ENCODE data around the gene CLN6. TPM values are rescaled to one million over a fixed set of nuclear protein-coding genes. Genes with fewer than 3 reads are reported as not detected.

CLN6 gene
- total RNA-seq, 2 experiments from 2014 or later, result 60.2 to 117 TPM

DNA sequence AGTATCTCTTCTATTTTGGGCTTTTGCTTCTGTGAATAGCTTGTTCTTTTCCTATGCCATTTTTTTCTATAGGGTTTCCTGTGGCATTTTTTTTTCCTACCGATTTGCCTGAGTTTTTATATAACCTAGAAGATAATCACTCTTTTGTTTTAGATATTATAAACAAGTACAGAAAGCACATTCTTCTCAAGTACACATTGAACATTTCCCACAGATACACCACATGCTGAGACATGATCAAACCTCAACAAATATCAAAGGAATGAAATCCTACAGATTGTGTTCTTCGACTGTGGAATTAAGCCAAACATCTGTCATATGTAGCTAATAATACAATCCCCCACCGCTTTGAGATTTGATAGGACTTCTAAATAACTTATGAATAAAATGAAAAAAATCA is 38.9 kb upstream of the CLN6 start:
- no peak for DNase-seq (ENCODE audit: low spot score)
- no peaks in the 10 kb centered on the region for H3K9me3 ChIP-seq (ENCODE audit: low read length)
- no peak overlapping the region for H3K27ac ChIP-seq (ENCODE audit: low read depth, low read length, poor library complexity, severe bottlenecking)
- H4K20me1 ChIP-seq (ENCODE audit: insufficient read depth, low read length), result no peaks in the 10 kb centered on the region
- H3K4me3 ChIP-seq (ENCODE audit: low read depth, low read length, poor library complexity, severe bottlenecking), result no peak overlapping the region
- POLR2A ChIA-PET, result interaction anchor here (0.6 to 1.0 kb wide), 3 partner anchors 10 to 41 kb away, joined by 3 to 5 read pairs (median 3); no protein-coding TSS in a partner anchor
- no TSS peak for BruUV-seq (replicated peaks)
- no peak overlapping the region for H2AFZ ChIP-seq (ENCODE audit: low read length)
- H3K4me1 ChIP-seq (ENCODE audit: insufficient read depth, low read length, poor library complexity, severe bottlenecking), result no peaks in the 10 kb centered on the region
- H3K79me2 ChIP-seq (ENCODE audit: insufficient read depth, low read depth, low read length), result no peaks in the 10 kb centered on the region
- no peak overlapping the region for H3K4me2 ChIP-seq (ENCODE audit: low read length)
- CTCF ChIA-PET (ENCODE audit: unreplicated experiment), result no interaction called here
- TF ChIP-seq, protein P1, sequence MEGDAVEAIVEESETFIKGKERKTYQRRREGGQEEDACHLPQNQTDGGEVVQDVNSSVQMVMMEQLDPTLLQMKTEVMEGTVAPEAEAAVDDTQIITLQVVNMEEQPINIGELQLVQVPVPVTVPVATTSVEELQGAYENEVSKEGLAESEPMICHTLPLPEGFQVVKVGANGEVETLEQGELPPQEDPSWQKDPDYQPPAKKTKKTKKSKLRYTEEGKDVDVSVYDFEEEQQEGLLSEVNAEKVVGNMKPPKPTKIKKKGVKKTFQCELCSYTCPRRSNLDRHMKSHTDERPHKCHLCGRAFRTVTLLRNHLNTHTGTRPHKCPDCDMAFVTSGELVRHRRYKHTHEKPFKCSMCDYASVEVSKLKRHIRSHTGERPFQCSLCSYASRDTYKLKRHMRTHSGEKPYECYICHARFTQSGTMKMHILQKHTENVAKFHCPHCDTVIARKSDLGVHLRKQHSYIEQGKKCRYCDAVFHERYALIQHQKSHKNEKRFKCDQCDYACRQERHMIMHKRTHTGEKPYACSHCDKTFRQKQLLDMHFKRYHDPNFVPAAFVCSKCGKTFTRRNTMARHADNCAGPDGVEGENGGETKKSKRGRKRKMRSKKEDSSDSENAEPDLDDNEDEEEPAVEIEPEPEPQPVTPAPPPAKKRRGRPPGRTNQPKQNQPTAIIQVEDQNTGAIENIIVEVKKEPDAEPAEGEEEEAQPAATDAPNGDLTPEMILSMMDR (conservative IDR thresholded peaks at IDR 0.05; ENCODE audit: low read length), result no peak
- no peak for TF ChIP-seq EZH2phosphoT487 (IDR thresholded peaks at IDR 0.05; ENCODE audit: borderline replicate concordance, low read depth, low read length)
- H3K9me2 ChIP-seq (ENCODE audit: insufficient read depth, low read length), result no peaks in the 10 kb centered on the region
- H3K36me3 ChIP-seq (ENCODE audit: insufficient read depth, low read length), result no peaks in the 10 kb centered on the region
- intact Hi-C loops (cut with micrococcal nuclease; ENCODE audit: unreplicated experiment), result no loop called here

DNA sequence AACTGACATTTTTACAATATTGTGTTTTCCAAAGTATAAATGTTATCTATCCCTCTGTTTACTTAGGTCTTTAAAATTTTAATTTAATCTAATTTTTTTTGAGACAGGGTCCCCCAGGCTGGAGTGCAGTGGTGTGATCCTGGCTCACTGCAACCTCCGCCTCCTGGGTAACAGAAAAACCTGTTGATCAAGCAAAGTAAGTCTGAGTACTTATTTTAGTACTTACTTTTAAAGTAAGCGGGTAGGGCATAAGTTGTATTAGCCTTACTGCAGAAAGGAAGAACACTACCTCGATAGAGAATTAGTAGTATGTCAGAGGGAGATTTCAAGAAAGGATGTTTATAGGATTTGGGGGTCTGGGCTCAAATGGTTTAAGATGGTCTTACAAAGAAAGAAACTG is 36.1 kb upstream of the CLN6 start:
- intact Hi-C loops (cut with micrococcal nuclease; ENCODE audit: unreplicated experiment), result no loop called here
- H3K27ac ChIP-seq (ENCODE audit: low read depth, low read length, poor library complexity, severe bottlenecking), result no peak overlapping the region
- ChIA-PET POLR2A (no interaction called here), CTCF (ENCODE audit: unreplicated experiment) (no interaction called here)
- H2AFZ ChIP-seq (ENCODE audit: low read length), result no peak overlapping the region
- TF ChIP-seq, protein P1 (conservative IDR thresholded peaks at IDR 0.05; ENCODE audit: low read length), result no peak
- no peak for TF ChIP-seq EZH2phosphoT487 (IDR thresholded peaks at IDR 0.05; ENCODE audit: borderline replicate concordance, low read depth, low read length)
- H3K4me2 ChIP-seq (ENCODE audit: low read length), result no peak overlapping the region
- no peaks in the 10 kb centered on the region for H3K9me3 ChIP-seq (ENCODE audit: low read length)
- no peaks in the 10 kb centered on the region for H3K4me1 ChIP-seq (ENCODE audit: insufficient read depth, low read length, poor library complexity, severe bottlenecking)
- no peaks in the 10 kb centered on the region for H4K20me1 ChIP-seq (ENCODE audit: insufficient read depth, low read length)
- no peaks in the 10 kb centered on the region for H3K9me2 ChIP-seq (ENCODE audit: insufficient read depth, low read length)
- no peak for DNase-seq (ENCODE audit: low spot score)
- no peaks in the 10 kb centered on the region for H3K79me2 ChIP-seq (ENCODE audit: insufficient read depth, low read depth, low read length)
- no peaks in the 10 kb centered on the region for H3K36me3 ChIP-seq (ENCODE audit: insufficient read depth, low read length)
- no peak overlapping the region for H3K4me3 ChIP-seq (ENCODE audit: low read depth, low read length, poor library complexity, severe bottlenecking)
- no TSS peak for BruUV-seq (replicated peaks)

DNA sequence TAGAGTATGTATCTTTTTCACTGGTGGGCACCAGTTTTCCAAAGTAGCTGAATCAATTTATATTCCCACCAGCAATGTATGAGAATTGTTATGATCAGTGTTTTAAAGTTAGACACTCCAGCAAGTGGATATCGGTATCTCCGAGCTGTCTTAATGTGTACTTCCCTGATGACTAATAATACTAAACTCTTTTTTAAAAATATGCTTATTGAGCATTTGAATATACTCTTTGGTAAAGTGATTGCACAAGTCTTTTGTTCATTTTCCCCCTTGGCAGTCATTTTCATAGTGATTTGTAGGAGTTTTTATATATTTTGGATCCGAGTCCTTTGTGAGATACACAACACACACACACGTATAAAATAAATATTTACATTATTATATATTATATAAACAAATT is 35.6 kb upstream of the CLN6 start:
- H4K20me1 ChIP-seq (ENCODE audit: insufficient read depth, low read length), result no peaks in the 10 kb centered on the region
- BruUV-seq (replicated peaks), result no TSS peak
- H3K27ac ChIP-seq (ENCODE audit: low read depth, low read length, poor library complexity, severe bottlenecking), result no peak overlapping the region
- no peak for TF ChIP-seq EZH2phosphoT487 (IDR thresholded peaks at IDR 0.05; ENCODE audit: borderline replicate concordance, low read depth, low read length)
- TF ChIP-seq, protein P1 (conservative IDR thresholded peaks at IDR 0.05; ENCODE audit: low read length), result no peak
- H3K9me3 ChIP-seq (ENCODE audit: low read length), result no peaks in the 10 kb centered on the region
- no peak for DNase-seq (ENCODE audit: low spot score)
- H3K9me2 ChIP-seq (ENCODE audit: insufficient read depth, low read length), result no peaks in the 10 kb centered on the region
- no peak overlapping the region for H2AFZ ChIP-seq (ENCODE audit: low read length)
- no peaks in the 10 kb centered on the region for H3K4me1 ChIP-seq (ENCODE audit: insufficient read depth, low read length, poor library complexity, severe bottlenecking)
- H3K79me2 ChIP-seq (ENCODE audit: insufficient read depth, low read depth, low read length), result no peaks in the 10 kb centered on the region
- ChIA-PET POLR2A (no interaction called here), CTCF (ENCODE audit: unreplicated experiment) (no interaction called here)
- no peak overlapping the region for H3K4me3 ChIP-seq (ENCODE audit: low read depth, low read length, poor library complexity, severe bottlenecking)
- no peak overlapping the region for H3K4me2 ChIP-seq (ENCODE audit: low read length)
- no peaks in the 10 kb centered on the region for H3K36me3 ChIP-seq (ENCODE audit: insufficient read depth, low read length)
- intact Hi-C loops (cut with micrococcal nuclease; ENCODE audit: unreplicated experiment), result no loop called here
